OCI-LY7 (cell line): Measurements from ENCODE around the gene DCT.

Experiments
- CTCF ChIP-seq: fragments of 200-600 bp; sonication (generic); conservative IDR thresholded peaks from 2 replicates; pipeline ENCODE4 v1.5.1; 2014; ENCODE audit warnings: mild to moderate bottlenecking, antibody characterized with exemption, low read length, moderate library complexity, mixed read lengths
- EZH2phosphoT487 ChIP-seq: fragments of 200-600 bp; sonication (generic); IDR thresholded peaks from 2 replicates; pipeline ENCODE4 v1.6.1; 2018; ENCODE audit warnings: low read depth, borderline replicate concordance, mild to moderate bottlenecking, mixed run types, antibody characterized with exemption, low read length, moderate library complexity, mixed read lengths

- TF ChIP-seq CTCF: no peak
- no peak for TF ChIP-seq EZH2phosphoT487
Measured at GRCh38 chr13:94427313-94427953, 52.0 kb downstream of the DCT start.
